Neural cell (in vitro differentiated cells): ENCODE results near the gene SYPL2. TPM values are rescaled to one million over a fixed set of nuclear protein-coding genes. Genes with fewer than 3 reads are reported as not detected.

ENCODE experiments used
- H2AFZ ChIP-seq: fragments of 200-600, 300-800 bp; sonication (generic), shearing (Covaris generic); 2 replicates; pipeline ENCODE4 v1.6.0; 2014; ENCODE audit warnings: low read depth, mild to moderate bottlenecking, antibody characterized with exemption, low read length, moderate library complexity
- H3F3A ChIP-seq: fragments of 200-600 bp; shearing (Covaris generic); 2 replicates; pipeline ENCODE4 v1.6.1; 2016; ENCODE audit warnings: mild to moderate bottlenecking, moderate library complexity, mixed read lengths, antibody characterized with exemption, low read length; ENCODE audit not compliant: insufficient read depth, poor library complexity, severe bottlenecking
- H3K27ac ChIP-seq: fragments of 200-600, 300-800 bp; sonication (generic), shearing (Covaris generic); 2 replicates; pipeline ENCODE4 v1.5.1; 2014; ENCODE audit warnings: mild to moderate bottlenecking, low read length, moderate library complexity
- H3K27me3 ChIP-seq: fragments of 300-800, 200-600 bp; sonication (generic), shearing (Covaris generic); 2 replicates; pipeline ENCODE4 v1.6.0; 2014; ENCODE audit warnings: mild to moderate bottlenecking, low read depth, low read length, moderate library complexity; ENCODE audit not compliant: insufficient read depth
- H3K36me3 ChIP-seq: fragments of 300-800, 200-600 bp; sonication (generic), shearing (Covaris generic); 2 replicates; pipeline ENCODE4 v1.5.1; 2014; ENCODE audit warnings: mild to moderate bottlenecking, antibody characterized with exemption, low read length, moderate library complexity; ENCODE audit not compliant: insufficient read depth
- H3K4me2 ChIP-seq: fragments of 300-800, 200-600 bp; sonication (generic), shearing (Covaris generic); 2 replicates; pipeline ENCODE4 v1.6.0; 2014; ENCODE audit warnings: mild to moderate bottlenecking, low read length
- H3K4me3 ChIP-seq: fragments of 300-800, 200-600 bp; sonication (generic), shearing (Covaris generic); 2 replicates; pipeline ENCODE4 v1.5.1; 2014; ENCODE audit warnings: mild to moderate bottlenecking, low read length, moderate library complexity
- H3K79me2 ChIP-seq: fragments of 200-600 bp; shearing (Covaris generic); replicated peaks from 2 replicates; pipeline ENCODE4 v1.6.0; 2014; ENCODE audit warnings: mild to moderate bottlenecking, low read length, moderate library complexity; ENCODE audit not compliant: insufficient read depth
- H3K9ac ChIP-seq: fragments of 300-800, 200-600 bp; sonication (generic), shearing (Covaris generic); 2 replicates; pipeline ENCODE4 v1.6.1; 2016; ENCODE audit warnings: mild to moderate bottlenecking, low read length, mixed read lengths
- H3K9me2 ChIP-seq: fragments of 200-600 bp; shearing (Covaris generic); 2 replicates; pipeline ENCODE4 v1.6.1; 2016; ENCODE audit warnings: mild to moderate bottlenecking, low read length, mixed read lengths; ENCODE audit not compliant: insufficient read depth
- H3K9me3 ChIP-seq: fragments of 200-600, 300-800 bp; sonication (generic), shearing (Covaris generic); 2 replicates; pipeline ENCODE4 v1.6.1; 2016; ENCODE audit warnings: mild to moderate bottlenecking, mixed run types, low read length, moderate library complexity, mixed read lengths
- H4K20me1 ChIP-seq: fragments of 200-600 bp; shearing (Covaris generic); 2 replicates; pipeline ENCODE4 v1.6.1; 2016; ENCODE audit warnings: mild to moderate bottlenecking, mixed run types; ENCODE audit not compliant: insufficient read depth
- CTCF ChIP-seq: fragments of 450-650 bp; IDR thresholded peaks from 2 replicates; pipeline ENCODE4 v1.5.1; 2014; ENCODE audit warnings: antibody characterized with exemption, mild to moderate bottlenecking, moderate library complexity; ENCODE audit not compliant: poor library complexity, severe bottlenecking
- EP300 ChIP-seq: fragments of 450-650 bp; conservative IDR thresholded peaks from 2 replicates; pipeline ENCODE4 v1.6.1; 2014; ENCODE audit warnings: antibody characterized with exemption, mild to moderate bottlenecking, moderate library complexity; ENCODE audit not compliant: poor library complexity, severe bottlenecking
- EZH2 ChIP-seq: fragments of 200-600, 300-800 bp; shearing (Covaris generic), sonication (generic); IDR thresholded peaks from 2 replicates; pipeline ENCODE4 v1.6.1; 2014; ENCODE audit warnings: antibody characterized with exemption, low read length, borderline replicate concordance, mild to moderate bottlenecking; ENCODE audit not compliant: insufficient read depth, poor library complexity, severe bottlenecking
- MXI1 ChIP-seq: fragments of 450-650 bp; conservative IDR thresholded peaks from 2 replicates; pipeline ENCODE4 v1.6.1; 2014; ENCODE audit warnings: antibody characterized with exemption, mild to moderate bottlenecking; ENCODE audit not compliant: poor library complexity, severe bottlenecking
- POLR2AphosphoS5 ChIP-seq: IDR thresholded peaks from 2 replicates; pipeline ENCODE4 v1.6.1; 2012
- RAD21 ChIP-seq: fragments of 450-650 bp; conservative IDR thresholded peaks from 2 replicates; pipeline ENCODE4 v1.6.1; 2014; ENCODE audit warnings: antibody characterized with exemption, mild to moderate bottlenecking, moderate library complexity
- REST ChIP-seq: IDR thresholded peaks from 2 replicates; pipeline ENCODE4 v1.6.1; 2012; ENCODE audit warnings: borderline replicate concordance
- SMC3 ChIP-seq: fragments of 450-650 bp; conservative IDR thresholded peaks from 2 replicates; pipeline ENCODE4 v1.6.1; 2014; ENCODE audit warnings: antibody characterized with exemption, mild to moderate bottlenecking, moderate library complexity; ENCODE audit not compliant: poor library complexity
- TAF1 ChIP-seq: IDR thresholded peaks from 2 replicates; pipeline ENCODE4 v1.6.1; 2012; ENCODE audit warnings: low read depth
- polyA plus RNA-seq: library from polyadenylated mRNA; depleted of rRNA; stranded (reverse); fragments of >200 nt; gene quantifications from 2 replicates; pipeline ENCODE4 v1.2.3, GENCODE V29; 2014

The SYPL2 gene
- polyA plus RNA-seq, 1 donor from 2014 or later = not detected

GRCh38 chr1:109478806-109479205 is 12.5 kb downstream of the SYPL2 start:
- Histone ChIP-seq H3K36me3 (no peaks in the 10 kb centered on the region), H3K27ac (no peak overlapping the region), H3F3A (no peaks in the 10 kb centered on the region), H3K9me3 (no peaks in the 10 kb centered on the region), H4K20me1 (no peaks in the 10 kb centered on the region), H3K4me2 (no peak overlapping the region), H3K9ac (no peak overlapping the region), H3K9me2 (no peaks in the 10 kb centered on the region), H3K4me3 (no peak overlapping the region), H3K79me2 (no peaks in the 10 kb centered on the region), H2AFZ (no peak overlapping the region), H3K27me3 (peaks cover 8% of the 10 kb centered on the region)
- TF ChIP-seq REST (no peak), EZH2 (no peak), RAD21 (no peak), TAF1 (no peak), MXI1 (no peak), POLR2AphosphoS5 (no peak), SMC3 (no peak), EP300 (no peak), CTCF (no peak)

GRCh38 chr1:109479311-109479710 is 13.0 kb downstream of the SYPL2 start:
- Histone ChIP-seq H3F3A (no peaks in the 10 kb centered on the region), H3K9me2 (no peaks in the 10 kb centered on the region), H3K79me2 (peaks cover 2% of the 10 kb centered on the region), H3K4me3 (no peak overlapping the region), H3K27ac (no peak overlapping the region), H3K9me3 (no peaks in the 10 kb centered on the region), H3K4me2 (no peak overlapping the region), H3K36me3 (no peaks in the 10 kb centered on the region), H2AFZ (no peak overlapping the region), H4K20me1 (no peaks in the 10 kb centered on the region), H3K27me3 (peaks cover 5% of the 10 kb centered on the region), H3K9ac (no peak overlapping the region)
- TF ChIP-seq POLR2AphosphoS5 (no peak), RAD21 (no peak), CTCF (no peak), SMC3 (no peak), TAF1 (no peak), MXI1 (no peak), EP300 (no peak)
